HG03280 (cell line): Measurements from ENCODE around the gene EMP2.

ENCODE experiments used
- ATAC-seq: cut with Tn5 transposase; IDR thresholded peaks from one replicate; pipeline ENCODE4 v1.9.1; 2021; ENCODE audit warnings: mild to moderate bottlenecking, moderate library complexity; ENCODE audit not compliant: unreplicated experiment

EMP2 gene

GRCh38 chr16:10494343-10495030 is 85.9 kb downstream of the EMP2 start:
- ATAC-seq: no peak

GRCh38 chr16:10493276-10493675 is 87.1 kb downstream of the EMP2 start:
- no peak for ATAC-seq

GRCh38 chr16:10490141-10490540 is 90.3 kb downstream of the EMP2 start:
- ATAC-seq: no peak

- ATAC-seq: no peak
Measured at GRCh38 chr16:10485698-10486382, 94.6 kb downstream of the EMP2 start.

GRCh38 chr16:10485159-10485558 is 95.2 kb downstream of the EMP2 start:
- no peak for ATAC-seq

GRCh38 chr16:10480151-10480550 is 100.2 kb downstream of the EMP2 start:
- ATAC-seq: no peak
